CD1c-positive myeloid dendritic cell (primary cell): ENCODE results near the gene DNAH8.

Experiments used
- DNase-seq: peaks from one replicate; pipeline ENCODE4 v3.0.0-alpha.2; 2016; ENCODE audit errors: extremely low spot score

DNAH8 gene

DNA sequence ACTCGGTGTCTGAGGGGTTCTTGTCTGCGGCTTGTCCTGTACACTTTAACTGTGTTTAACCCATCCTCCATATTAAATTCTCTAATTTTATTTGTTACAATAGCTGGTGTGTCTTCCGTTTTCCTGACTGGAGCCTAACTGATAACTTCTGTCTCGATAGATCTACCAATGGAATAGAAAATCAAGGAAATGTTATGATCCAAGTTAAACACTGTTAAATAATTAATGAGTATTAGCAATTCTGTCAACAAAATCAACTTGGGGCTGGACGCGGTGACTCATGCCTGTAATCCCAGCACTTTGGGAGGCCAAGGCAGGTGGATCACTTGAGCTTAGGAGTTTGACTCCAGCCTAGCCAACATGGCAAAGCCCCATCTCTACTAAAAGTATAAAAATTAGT, 81.7 kb downstream of the DNAH8 start:
- no peak for DNase-seq

DNA sequence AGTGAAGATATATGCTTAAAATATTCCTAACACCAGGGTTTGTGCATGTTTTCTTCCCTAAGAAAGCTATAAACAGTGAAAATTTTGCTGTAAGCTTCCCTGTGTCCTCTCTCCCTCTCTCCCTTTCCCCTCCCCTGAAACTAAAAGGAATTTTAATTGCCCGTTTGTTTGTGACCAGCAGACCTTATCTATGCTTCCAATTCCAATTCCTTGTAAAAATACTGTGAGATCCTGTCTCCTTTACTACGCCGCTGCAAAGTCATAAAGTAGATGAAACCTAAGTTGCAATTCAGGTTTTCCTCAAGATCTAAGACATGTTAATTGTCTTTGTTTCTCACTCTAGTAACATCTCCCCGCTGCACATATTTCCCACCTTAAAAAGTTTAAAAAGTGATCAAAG, 82.3 kb downstream of the DNAH8 start:
- no peak for DNase-seq

DNA sequence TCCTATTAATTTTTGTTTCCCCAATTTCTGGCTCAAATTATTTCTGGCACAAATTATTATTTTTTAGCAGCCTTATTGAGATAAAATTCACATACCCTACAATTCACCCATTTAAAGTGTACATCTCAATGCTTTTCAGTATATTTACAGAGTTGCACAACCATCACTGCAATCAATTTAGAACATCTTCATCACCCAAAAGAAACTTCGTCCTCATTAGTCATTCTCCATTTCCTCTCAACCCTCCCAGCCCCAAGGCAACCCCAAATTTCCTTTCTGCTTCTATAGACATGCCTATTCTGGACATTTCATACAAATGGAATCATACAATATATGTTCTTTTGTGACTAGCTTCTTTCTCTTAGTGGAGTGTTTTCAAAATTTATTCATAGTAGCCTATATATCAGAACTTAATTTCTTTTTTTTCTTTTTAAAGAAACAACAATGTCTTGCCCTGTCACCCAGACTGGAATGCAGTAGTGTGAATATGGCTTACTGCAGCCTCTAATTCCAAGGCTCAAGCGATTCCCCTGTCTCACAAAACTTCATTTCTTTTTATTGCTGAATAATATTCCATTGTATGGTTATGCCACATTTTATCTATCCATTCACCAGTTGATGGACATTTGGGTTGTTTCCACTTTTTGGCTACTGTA, 84.5 kb downstream of the DNAH8 start:
- DNase-seq, result no peak

DNA sequence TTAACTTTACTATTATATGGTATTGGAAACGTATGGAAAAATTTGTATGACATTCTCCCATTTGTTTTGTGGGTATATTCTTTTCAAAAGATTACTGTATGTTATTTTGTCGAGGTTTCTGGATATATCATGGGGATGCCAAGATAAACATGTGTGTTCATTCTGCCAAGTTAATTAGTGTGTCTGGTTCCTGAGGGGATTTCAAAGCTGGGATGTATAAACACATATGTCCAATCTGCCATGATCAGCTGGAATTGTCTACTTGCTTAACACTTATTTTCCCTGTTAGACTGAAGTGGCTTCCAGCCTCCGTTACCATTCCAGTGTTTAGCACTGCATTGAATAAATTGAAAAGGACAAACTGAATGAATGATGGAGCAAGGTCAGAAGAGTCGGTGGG, 86.2 kb downstream of the DNAH8 start:
- DNase-seq, result no peak

DNA sequence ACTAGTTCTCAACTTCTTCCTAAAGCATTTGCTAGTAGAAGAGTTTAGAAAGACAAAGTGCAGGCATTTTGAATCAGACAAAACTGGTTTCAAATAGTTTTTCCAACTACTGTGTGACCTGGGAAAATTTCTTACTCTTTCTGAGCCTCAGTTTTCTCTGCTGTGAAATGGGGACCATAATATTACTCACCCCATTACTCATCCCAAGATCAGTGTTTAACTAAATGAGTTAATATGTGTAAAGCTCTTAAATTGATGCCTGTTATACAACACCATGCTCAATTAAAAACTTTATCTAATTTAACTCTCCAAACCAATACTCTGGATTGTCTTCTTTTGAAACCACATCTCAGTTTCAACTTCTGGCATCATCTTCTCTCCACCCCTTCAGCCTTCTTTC, 87.4 kb downstream of the DNAH8 start:
- no peak for DNase-seq

DNA sequence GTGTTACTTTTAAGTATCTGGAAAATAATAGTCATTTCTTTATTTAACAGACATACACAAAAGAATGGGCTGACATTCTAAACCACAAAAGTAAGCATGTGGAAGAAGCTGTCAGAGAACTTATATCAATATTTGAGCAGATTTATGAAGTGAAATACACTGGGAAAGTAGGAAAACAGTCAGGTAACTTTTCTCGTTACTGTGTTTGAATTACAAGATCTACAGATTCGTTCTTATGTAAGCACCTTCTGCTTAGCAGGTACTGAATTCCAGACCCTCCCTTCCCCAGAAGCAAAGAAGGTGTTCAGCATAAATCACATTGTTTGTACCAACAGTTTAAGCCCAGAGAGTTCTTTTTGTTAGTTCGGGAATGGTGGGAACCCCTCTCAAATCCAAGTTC, 88.0 kb downstream of the DNAH8 start:
- DNase-seq, result no peak

DNA sequence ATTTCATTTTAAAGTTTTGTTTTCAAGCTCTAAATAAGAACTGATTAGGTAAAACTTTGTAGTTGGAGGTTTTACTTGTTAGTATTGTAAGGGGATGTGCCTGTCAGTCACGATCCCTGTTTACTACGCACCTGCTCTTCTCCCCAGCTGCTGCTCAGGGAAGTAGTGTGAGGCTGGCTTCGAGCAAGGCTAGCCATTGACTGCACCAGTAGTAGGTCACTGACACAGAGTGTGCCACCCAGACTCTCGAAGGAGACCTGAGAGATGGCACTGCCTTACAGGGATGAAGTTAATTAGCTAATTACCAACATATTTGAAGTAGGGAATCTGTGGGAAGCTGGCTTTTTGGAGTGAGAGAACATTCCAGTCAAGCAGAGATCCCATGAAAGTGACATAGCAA, 89.2 kb downstream of the DNAH8 start:
- no peak for DNase-seq

DNA sequence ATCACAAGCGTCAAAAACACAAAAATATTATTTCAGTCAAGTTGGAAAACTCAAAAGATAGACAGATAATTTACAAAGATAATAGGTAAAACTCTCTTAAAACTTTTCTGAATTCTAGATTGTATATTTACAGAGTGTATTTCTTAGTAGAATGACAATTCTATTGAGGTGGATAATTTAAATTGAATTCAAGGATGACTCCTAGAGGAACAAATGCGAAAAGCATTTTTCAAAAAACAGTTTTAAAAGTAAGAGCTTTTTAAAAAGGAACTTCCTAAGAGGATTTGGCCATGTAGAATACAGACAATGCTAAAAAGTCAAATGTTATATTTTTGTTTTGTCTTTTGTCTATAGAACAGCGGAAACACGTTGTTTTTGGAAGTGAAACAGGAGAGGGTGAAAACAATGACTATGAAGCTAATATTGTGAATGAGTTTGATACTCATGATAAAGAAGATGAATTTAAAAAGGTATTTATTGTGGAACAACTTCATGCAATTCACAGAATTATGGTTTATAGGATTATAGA, 90.1 kb downstream of the DNAH8 start:
- DNase-seq, result no peak

DNA sequence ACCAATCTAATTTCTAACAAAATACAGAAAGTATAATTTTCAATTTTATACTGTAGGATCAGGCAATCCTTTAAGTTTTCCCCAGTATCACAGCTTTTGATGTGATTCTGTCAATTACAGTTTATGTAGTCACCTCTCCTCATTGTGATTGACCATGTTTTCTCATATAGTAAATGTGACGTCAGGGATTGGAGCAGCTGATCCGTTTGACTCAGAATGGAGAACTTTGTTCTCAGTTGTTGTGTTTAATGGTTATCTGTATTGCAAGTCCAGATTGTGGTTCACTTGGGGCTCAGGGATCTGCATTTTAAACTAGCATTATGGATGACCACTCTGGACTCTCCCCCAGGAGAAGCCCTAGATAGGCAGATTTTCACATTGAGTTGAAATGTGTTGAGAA, 90.6 kb downstream of the DNAH8 start:
- DNase-seq, result no peak

DNA sequence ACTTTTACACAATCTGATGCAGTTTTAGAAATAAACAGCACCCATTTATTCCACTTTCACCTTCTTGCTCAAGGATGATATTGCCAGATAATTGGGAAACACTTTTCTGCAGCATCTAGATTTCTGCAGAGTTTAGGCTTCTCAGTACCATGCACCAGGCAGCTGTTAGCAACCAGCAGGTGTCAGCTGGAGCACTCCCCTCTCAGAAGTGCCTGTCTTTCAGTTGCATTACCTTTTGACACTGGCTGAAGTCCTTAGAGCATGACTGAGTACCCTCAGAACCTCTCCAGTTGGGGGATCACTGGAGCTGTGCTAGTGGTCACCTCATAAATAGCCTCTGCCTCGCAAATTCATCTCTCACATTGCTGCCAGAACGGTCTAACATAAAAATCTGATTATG, 91.2 kb downstream of the DNAH8 start:
- DNase-seq, result no peak

DNA sequence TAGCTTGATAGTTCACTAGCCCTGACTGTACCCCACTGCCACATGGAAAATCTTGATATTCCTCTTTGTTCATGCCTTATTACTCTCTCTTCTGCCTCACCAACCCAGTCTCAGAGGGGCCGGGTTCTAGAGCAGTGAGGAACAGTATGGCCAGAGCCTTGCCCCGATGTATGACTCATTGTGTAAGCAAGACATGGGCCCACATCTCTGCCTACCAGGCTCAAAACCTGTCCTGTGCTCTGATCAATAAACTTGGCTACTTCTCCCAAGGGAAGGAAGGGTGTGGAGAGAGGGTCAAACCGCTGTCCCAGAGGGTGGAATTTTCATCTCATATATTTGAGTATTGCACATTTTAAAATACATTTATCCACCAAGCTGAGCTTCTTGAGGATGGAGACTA, 91.7 kb downstream of the DNAH8 start:
- no peak for DNase-seq

DNA sequence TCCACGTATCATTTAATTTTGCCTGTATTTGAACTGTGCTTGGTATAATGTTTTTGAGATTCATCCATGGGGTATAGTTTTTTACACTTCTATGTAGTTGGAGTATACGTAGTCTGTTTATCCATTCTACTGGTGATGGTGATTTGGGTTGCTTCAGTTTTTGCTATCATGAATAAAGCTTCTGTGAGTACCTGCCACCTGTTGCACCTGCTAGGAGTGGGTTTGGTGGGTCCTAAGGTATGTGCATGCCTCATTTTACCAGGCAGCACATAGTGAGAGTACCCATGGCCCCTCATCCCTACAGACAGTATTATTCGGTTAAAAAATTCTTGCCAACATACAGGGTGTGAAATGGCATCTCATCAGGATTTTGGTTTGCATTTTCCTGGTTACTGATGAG, 92.9 kb downstream of the DNAH8 start:
- DNase-seq, result no peak

DNA sequence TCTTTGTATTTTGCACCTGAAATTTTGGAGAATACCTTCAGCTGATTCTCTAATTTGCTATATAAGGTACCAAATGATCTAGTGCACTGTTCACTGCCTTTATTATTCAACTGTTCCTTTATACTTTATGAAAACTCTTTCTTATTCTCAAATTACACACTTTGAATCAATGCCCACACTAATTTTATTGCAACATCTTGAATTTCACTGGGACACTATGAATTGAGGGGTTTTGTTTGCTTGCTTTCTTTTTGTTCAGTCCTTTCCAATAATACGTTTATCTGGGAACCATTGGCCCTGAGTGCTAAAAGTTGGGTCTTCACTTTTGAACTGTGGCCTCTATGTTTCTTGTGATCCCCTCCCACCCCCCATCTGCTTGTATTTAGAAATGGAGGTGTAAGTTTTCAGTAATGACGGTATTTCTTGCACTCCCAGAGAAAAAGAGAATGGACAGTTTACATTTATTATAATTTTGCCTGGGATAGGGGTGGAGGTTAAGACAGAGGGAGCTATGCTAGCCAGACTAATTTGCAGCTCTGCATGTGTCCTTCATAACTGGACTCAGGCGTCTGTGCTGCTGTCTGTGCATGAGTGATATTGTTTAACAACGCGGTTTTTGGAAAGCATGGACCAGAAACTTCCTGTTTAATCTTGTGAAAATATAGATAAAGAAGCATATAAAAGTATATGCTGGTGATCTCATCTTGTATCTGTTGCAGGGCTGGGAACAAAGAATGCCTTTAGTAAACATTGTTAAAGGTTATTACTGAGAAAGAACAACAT, 98.1 kb downstream of the DNAH8 start:
- DNase-seq, result no peak

DNA sequence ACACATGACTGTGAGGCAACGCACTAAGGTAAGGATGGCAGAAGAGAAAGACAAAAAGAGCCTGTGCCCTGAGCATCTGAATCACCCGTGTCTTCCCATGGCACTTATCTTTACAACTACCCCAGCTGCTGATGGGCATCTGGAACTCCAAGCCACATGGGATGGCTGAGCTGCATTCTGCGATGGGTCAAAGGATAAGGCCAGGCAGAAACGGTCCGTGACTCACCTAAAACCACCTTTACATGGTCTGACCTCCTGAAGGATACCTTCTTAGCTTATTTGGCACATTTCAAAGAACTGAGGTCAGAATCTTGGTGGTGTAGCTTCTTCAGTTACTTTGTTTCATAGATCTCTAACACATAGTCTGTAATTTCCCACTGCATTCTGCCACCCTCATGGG, 99.7 kb downstream of the DNAH8 start:
- no peak for DNase-seq

DNA sequence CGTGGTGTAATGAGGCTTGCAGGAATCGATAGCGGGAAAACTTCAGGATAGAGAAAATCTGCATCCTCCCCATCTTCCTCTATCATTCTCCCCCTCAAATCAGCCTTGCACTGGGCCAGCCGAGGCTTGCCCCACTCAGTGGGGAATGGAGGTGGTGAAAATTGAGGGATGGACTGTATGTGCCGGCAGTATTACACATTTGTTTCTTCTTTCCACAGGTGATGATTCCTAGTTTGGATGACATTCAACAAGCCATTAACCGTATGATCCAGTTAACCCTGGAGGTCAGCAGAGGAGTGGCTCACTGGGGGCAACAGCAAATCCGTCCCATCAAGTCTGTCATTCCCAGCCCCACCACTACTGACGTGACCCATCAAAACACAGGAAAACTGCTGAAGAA, 100.1 kb downstream of the DNAH8 start:
- DNase-seq, result no peak

DNA sequence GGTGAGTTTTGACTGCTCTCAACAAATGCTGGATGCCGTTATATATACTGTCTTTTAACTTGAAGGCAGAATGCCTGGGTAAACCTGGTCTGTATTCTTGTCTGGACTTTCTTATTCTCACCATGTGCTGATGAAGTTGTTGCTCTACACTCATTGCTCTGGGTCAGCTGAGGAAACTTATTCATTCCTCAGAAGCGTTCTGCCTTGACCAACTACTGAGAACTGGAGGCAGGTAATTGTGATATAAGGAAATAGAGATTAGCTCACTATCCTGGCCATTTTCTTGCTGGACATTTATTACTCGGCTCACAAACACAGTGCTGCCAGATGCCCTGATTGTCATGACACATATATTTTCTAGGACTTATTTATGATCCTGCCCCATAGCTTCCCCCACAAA, 103.6 kb downstream of the DNAH8 start:
- no peak for DNase-seq

DNA sequence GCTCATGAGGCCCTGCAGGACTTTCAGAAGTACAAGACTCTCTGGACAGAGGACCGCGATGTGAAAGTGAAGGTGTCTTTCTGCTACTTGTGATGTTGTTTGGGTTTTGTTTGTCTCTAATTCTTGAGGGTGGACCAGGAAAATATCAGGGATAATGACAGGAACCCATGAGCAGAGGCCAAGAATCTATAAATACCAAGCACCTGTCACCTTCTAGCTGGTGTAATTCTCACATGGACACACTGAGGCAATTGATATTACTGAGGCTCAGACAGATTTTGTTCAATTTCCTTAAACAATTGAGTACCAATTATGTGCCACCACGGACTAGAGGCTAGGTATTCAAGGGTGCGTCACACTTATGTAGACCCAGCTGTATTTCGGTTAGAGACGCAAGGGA, 107.9 kb downstream of the DNAH8 start:
- no peak for DNase-seq

DNA sequence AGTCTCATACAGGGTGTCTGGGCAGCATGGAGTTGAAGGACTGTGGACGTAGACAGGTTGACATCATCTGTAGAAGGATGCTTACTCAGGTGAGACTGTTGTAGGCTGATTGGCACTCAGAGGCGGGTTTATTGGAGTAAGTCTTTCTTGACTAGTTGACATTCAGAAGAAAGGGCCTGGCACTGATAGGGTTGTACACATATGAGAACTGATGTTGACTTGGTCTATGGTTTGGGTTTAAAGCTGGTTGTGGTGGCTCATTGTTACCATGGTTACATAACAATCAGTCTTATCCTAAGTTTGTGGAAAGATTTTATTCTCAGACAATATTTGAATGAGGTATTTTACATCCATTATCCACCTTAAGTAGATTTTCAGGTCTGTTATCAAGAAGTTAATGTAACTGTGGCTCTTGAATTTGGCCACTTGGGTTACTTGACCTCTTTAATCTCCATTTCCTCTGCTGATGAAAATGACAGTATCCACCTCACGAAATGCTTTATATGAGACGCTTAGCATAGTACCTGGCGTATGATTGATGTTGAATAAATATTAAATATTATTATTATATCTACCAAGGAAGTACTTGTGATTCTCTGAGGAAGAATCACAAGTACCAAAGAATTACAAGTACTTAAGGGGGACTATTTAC, 109.3 kb downstream of the DNAH8 start:
- no peak for DNase-seq

DNA sequence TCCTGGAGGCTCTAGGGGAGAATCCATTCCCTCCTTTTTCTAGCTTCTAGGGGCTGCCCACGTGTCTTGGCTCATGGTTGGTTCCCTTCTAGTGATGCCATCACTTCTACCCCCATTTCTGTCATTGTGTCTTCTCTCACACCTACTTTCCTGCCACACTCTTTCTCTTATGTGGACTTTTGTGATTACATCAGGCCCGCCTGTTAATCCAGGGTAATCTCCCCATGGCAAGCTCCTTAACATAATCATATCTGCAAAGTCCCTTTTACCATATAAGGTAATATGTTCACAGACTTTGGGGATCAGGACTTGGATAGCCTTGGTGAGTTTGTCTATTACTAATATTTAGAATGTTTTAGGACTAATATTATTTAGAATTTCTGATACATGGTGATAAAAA, 111.9 kb downstream of the DNAH8 start:
- no peak for DNase-seq

DNA sequence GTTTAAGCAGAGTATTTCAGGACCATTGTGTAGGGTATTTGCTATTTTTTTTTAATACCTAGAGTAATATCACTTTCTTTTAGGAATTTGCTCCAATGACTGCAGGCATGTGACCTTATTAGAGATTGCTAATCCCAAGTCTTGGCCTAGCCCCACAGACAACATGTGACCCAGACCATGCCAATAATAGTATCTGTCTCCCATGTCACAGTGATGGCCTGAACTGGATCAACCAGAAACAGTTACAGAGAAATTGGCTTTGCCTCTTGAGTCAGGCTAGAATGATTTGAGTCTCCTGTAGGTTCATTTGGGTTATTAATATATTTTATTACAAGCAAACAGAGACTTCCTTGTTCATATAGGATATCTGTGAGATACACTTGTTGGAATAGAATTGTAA, 116.8 kb downstream of the DNAH8 start:
- no peak for DNase-seq

DNA sequence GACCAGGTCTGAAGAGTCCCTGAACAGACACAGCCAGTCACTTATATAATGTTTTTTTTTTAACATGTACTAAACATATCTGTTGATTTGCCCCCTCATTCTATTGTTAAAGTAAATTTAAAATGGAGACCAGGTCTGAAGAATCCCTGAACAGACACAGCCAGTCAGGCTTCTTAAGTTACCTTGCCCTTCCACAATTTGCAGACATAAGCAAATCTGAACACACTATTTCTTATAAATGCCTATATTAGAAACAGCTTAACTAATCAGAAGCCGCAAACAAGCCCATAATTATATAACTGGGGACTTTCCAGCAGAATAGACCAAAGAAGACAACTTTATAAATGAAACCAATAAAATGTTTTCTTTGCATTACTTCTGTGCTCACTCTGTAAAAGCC, 118.2 kb downstream of the DNAH8 start:
- no peak for DNase-seq

DNA sequence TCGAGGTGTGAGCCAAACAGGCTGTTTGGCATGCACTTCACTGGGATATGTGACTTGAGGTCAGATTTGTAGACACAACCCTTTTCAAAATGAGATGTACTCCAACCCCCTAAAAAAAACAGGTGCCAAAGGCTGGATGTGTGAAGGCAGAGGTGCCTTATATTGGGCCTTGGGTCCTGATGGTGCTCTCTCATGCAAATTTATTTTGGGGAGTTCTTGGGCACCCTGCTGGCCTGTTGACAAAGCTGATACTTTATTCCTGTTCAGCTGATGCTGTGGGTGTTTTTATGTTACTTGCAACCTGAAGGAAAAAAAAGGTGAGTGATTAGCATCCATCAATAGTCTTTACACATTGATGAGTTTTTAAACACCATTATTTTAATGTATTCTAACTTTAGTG, 121.5 kb downstream of the DNAH8 start:
- no peak for DNase-seq

DNA sequence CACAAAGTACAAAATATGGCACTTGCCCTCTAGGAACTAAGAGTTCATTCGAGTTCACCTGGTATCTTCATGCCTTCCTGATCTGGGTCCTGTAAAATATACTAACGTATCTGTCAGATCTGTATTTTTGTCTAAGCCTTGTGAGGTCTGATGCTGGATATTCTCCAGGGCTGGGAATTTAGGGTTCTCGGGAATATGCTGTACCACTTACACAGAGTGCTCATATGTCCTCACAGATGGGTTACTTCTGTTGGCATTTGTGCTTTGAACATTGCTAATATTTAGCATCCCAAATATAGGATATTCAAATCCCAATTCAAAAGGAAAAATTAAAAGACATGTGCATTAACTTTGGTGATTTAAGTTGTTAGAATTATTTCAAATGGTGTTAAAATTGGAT, 122.0 kb downstream of the DNAH8 start:
- no peak for DNase-seq
